ENCODE data around the gene ACTL8.

- TF ChIP-seq CTCF (IDR thresholded peaks at IDR 0.05 in 8 of 11, conservative IDR thresholded peaks at IDR 0.05 in 3 of 11) (no peak), POLR2A (IDR thresholded peaks at IDR 0.05) (no peak)
Observed at GRCh38 chr1:17849216-17849615, 94.1 kb downstream of the ACTL8 start.
